Progenitor cell of endocrine pancreas (in vitro differentiated cells): ENCODE results near the gene ZNF410. TPM values are rescaled to one million over a fixed set of nuclear protein-coding genes. Genes with fewer than 3 reads are reported as not detected.
A peak's percentile ranks its signal among the peaks of the same experiment; 100 is the strongest.
"Not testable (repeated sequence)": the region's sequence is repeated elsewhere in the genome, so short reads cannot be mapped to it uniquely, and the experiment has no call there.

ENCODE experiments used
- DNase-seq: peaks from one replicate; pipeline ENCODE4 v3.0.0; 2021; ENCODE audit warnings: low spot score; ENCODE audit not compliant: unreplicated experiment
- H3K27ac Mint-ChIP-seq: 2 replicates; pipeline ENCODE4 v1.8.0; 2021; ENCODE audit warnings: mild to moderate bottlenecking, moderate library complexity, mixed read lengths
- H3K27me3 Mint-ChIP-seq: 2 replicates; pipeline ENCODE4 v1.8.0; 2021; ENCODE audit warnings: mixed read lengths
- H3K36me3 Mint-ChIP-seq: 2 replicates; pipeline ENCODE4 v1.8.0; 2022; ENCODE audit warnings: mixed read lengths; ENCODE audit not compliant: insufficient read depth
- H3K4me1 Mint-ChIP-seq: 2 replicates; pipeline ENCODE4 v1.8.0; 2021; ENCODE audit warnings: low read depth, mixed read lengths
- H3K4me3 Mint-ChIP-seq: 2 replicates; pipeline ENCODE4 v1.8.0; 2021; ENCODE audit warnings: low read depth, mild to moderate bottlenecking, moderate library complexity, mixed read lengths
- H3K9me3 Mint-ChIP-seq: 2 replicates; pipeline ENCODE4 v1.8.0; 2021; ENCODE audit warnings: low read depth, mixed read lengths
- CTCF ChIP-seq: fragments of 200-600 bp; sonication (generic); IDR thresholded peaks from one replicate; pipeline ENCODE4 v1.5.0; 2021; ENCODE audit warnings: antibody characterized with exemption, mild to moderate bottlenecking; ENCODE audit not compliant: unreplicated experiment
- total RNA-seq: library from RNA; stranded (reverse); gene quantifications from 2 replicates; pipeline ENCODE4 v1.2.1, GENCODE V29; 2021

ZNF410 gene
- total RNA-seq, 1 donor from 2014 or later: 49.9 TPM

GRCh38 chr14:73887694-73888459 is 1.2 kb downstream of the ZNF410 start:
- H3K4me1 Mint-ChIP-seq: peaks cover 28% of the 10 kb centered on the region
- H3K27ac Mint-ChIP-seq: peak overlapping the region; percentile 99
- no peak for TF ChIP-seq CTCF
- H3K9me3 Mint-ChIP-seq: no peaks in the 10 kb centered on the region
- no peak for DNase-seq
- no peaks in the 10 kb centered on the region for H3K36me3 Mint-ChIP-seq
- peak overlapping the region; percentile 94 for H3K4me3 Mint-ChIP-seq
- no peaks in the 10 kb centered on the region for H3K27me3 Mint-ChIP-seq

GRCh38 chr14:73888460-73888725 is 1.7 kb downstream of the ZNF410 start:
- Mint-ChIP-seq H3K9me3 (no peaks in the 10 kb centered on the region), H3K27me3 (no peaks in the 10 kb centered on the region), H3K36me3 (no peaks in the 10 kb centered on the region), H3K27ac (peak overlapping the region; percentile 99), H3K4me1 (peaks cover 28% of the 10 kb centered on the region), H3K4me3 (peak overlapping the region; percentile 94)
- DNase-seq: no peak
- TF ChIP-seq CTCF: no peak

- Mint-ChIP-seq H3K4me3 (no peak overlapping the region), H3K27ac (no peak overlapping the region), H3K27me3 (no peaks in the 10 kb centered on the region), H3K36me3 (peaks cover 4% of the 10 kb centered on the region), H3K4me1 (peaks cover 28% of the 10 kb centered on the region), H3K9me3 (no peaks in the 10 kb centered on the region)
- no peak for DNase-seq
- no peak for TF ChIP-seq CTCF
Measured at GRCh38 chr14:73888971-73889370, 2.3 kb downstream of the ZNF410 start.

GRCh38 chr14:73889376-73889775 is 2.7 kb downstream of the ZNF410 start:
- H3K27ac Mint-ChIP-seq: no peak overlapping the region
- no peaks in the 10 kb centered on the region for H3K9me3 Mint-ChIP-seq
- no peaks in the 10 kb centered on the region for H3K27me3 Mint-ChIP-seq
- no peak overlapping the region for H3K4me3 Mint-ChIP-seq
- H3K36me3 Mint-ChIP-seq: peaks cover 5% of the 10 kb centered on the region
- no peak for TF ChIP-seq CTCF
- no peak for DNase-seq
- H3K4me1 Mint-ChIP-seq: peaks cover 28% of the 10 kb centered on the region

- not testable (repeated sequence) for H3K9me3 Mint-ChIP-seq, H3K4me3 Mint-ChIP-seq, DNase-seq, H3K27ac Mint-ChIP-seq, H3K27me3 Mint-ChIP-seq, H3K4me1 Mint-ChIP-seq
- peaks cover 20% of the 10 kb centered on the region for H3K36me3 Mint-ChIP-seq
Measured at GRCh38 chr14:73894180-73894687, 7.6 kb downstream of the ZNF410 start.

GRCh38 chr14:73895939-73896338 is 9.3 kb downstream of the ZNF410 start:
- no peaks in the 10 kb centered on the region for H3K27me3 Mint-ChIP-seq
- TF ChIP-seq CTCF: no peak
- no peaks in the 10 kb centered on the region for H3K4me1 Mint-ChIP-seq
- no peaks in the 10 kb centered on the region for H3K9me3 Mint-ChIP-seq
- peaks cover 20% of the 10 kb centered on the region for H3K36me3 Mint-ChIP-seq
- no peak overlapping the region for H3K4me3 Mint-ChIP-seq
- H3K27ac Mint-ChIP-seq: no peak overlapping the region
- no peak for DNase-seq
